GM19452 (cell line): ENCODE results near the gene SOX9.

Experiments used
- ATAC-seq: cut with Tn5 transposase; IDR thresholded peaks from one replicate; pipeline ENCODE4 v1.9.1; 2021; ENCODE audit not compliant: unreplicated experiment

SOX9 gene

DNA sequence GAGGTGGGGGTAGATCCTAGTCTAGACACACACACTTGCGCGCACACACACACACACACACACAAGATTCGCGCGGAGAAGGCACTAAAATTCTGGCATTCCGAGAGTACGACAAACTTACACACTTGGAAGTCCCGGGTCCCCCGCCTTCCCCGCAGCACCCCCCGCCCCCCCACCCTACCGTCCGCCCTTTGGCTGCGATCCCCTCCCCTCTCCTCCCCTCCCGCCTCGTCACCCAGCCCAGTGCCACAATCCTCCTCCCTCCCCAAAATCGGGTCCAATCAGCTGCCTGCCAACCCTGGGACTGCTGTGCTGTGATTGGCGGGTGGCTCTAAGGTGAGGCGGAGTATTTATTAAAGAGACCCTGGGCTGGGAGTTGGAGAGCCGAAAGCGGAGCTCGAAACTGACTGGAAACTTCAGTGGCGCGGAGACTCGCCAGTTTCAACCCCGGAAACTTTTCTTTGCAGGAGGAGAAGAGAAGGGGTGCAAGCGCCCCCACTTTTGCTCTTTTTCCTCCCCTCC, at the start of gene SOX9:
SOX9 (plus strand) TSS at position 379 of the 522 bp plus-strand sequence. CDS start 372 bp downstream, outside the sequence.
- ATAC-seq = peak; percentile 71

GRCh38 chr17:72071330-72071729, 49.5 kb upstream of the SOX9 start:
- no peak for ATAC-seq

DNA sequence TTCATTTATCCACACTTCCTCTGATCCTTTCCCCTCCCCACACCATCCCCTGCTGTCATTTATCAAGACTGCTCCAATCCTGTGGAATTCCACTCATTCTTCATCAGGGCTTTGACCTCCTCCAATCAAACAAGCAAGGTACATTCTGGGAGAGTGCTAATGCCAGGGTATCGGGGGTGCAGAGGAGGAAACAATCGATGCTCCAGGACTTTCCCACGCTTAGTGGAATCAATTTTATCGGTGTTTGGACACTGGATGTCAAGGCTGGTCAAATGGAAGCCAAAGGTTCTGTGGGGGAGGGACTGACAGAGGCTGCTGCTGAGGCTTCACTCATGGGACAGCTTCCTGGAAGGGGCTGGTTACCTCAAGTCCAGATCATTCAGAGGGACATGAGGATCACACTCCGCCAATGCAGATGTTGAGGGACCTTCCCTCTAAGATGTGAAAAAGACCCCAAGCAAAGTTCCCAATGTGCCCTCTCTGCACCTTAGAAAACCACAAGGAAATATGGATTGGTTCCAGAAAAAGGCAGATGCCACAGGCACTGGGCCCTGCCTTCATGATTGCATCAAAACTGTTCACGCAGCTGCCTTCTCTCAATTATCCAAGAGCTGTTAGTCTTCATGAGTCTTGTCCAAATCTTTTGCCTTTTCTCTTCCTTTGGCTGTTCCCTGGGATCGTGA, 44.7 kb upstream of the SOX9 start:
- no peak for ATAC-seq

DNA sequence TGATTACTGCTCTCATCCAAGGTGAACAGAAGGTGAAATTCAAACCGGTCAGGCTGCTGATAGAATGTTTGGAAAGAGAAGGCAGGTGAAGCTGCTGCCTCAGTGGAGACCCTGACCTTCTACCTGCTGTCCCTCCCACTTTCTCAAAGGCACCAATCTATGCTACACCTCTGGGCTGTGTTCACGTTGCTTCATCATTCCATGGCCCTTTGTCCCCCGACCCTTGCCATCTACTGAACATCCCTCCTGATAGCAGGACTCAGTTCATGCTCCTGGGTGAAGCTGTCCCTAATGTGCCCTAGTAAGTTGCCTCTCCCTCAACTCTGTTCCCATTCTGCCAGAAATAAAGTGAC, 44.2 kb upstream of the SOX9 start:
- ATAC-seq = no peak

DNA sequence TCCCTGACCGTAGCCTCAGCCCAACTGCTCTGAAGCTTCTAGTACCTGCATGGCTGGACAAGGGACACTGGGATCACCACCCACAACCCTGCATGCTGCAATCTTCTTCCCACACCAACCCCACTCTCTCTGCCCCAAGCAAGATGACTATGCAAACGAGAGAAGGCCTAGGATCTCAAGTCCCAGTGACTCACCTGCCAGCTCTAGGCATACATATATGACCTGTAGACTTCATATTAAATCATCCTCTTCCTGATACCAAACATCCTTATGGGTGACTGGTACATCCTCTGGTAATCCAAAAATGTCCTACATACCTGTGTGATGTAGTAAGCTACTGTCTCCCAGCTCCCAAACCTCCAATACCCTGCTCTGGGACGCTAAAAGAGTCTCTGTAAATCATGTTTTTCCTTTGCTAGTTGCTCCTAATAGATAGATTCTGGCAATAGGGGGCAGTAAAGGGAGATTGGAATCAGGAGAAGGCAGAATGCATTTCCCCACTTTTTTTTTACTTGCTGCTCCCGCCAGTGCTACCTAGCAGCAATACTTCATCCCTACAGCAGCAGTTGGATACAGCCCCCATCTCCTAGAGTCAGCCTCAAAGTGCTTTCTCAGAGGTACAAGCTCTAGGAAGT, 43.4 kb upstream of the SOX9 start:
- ATAC-seq = no peak

GRCh38 chr17:72079700-72080099, 41.1 kb upstream of the SOX9 start:
- ATAC-seq = no peak

DNA sequence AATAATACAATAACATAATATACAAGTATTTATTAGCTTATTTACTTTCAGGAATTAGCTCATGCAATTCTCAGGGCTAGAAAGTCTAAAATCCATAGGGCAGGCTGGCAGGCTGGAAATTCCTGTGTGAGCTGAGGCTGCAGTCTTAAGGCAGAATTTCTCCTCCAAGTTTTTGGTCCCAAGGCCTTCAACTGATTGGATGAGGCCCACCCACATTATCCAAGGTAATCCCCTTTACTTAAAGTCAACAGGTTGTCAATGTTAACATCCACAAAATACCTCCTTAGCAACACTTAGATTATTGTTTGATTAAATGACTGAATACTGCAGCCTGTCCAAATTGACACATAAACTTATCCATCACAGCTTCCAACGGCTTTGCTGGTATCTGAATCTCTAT, 32.9 kb upstream of the SOX9 start:
- no peak for ATAC-seq

GRCh38 chr17:72089453-72089987, 31.3 kb upstream of the SOX9 start:
- ATAC-seq = no peak

GRCh38 chr17:72090108-72090507, 30.7 kb upstream of the SOX9 start:
- no peak for ATAC-seq

- ATAC-seq = no peak
These were observed 28.0 kb upstream of the SOX9 start for GRCh38 chr17:72092710-72093322.

DNA sequence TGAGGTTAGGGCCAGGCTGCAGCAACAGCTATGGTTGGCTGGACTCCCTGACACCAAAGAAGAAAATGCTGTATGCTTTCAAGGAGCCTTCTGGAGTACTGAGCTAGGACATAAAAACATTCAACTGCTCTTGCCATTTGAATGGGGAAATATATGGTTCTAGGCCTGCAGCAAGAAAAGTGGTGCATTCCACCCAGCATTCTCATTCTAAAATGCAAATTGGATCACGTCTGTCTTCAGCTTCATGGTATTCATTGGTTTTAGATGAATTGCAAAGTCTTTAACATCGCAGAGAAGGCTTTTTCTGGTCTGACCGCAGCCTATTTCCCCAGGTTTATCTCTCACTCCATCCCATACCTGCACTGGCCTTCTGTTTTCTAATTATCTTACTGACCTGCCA, 27.1 kb upstream of the SOX9 start:
- ATAC-seq = no peak

- ATAC-seq = no peak
These were observed 25.5 kb upstream of the SOX9 start for GRCh38 chr17:72095316-72095715.

DNA sequence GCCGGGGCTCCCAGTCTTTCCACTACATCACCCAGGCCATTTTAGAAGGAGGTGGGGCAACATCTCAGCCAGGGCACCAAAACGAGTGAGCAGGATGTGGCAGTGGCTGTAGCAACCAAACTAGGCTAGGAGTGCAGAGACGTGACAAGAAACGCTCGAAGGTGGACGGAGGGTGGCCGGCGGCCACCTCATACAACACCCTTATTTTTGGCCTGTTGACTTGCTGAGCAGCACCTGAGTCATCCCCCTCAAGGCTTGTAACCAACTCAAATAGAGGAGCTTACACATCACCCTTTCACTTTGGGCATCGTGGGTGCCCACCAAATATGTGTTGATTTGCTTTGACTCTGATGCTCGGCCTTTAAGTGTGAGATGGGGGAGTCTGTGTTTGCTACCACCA, 23.7 kb upstream of the SOX9 start:
- ATAC-seq = no peak

GRCh38 chr17:72099919-72100318, 20.9 kb upstream of the SOX9 start:
- ATAC-seq = no peak

DNA sequence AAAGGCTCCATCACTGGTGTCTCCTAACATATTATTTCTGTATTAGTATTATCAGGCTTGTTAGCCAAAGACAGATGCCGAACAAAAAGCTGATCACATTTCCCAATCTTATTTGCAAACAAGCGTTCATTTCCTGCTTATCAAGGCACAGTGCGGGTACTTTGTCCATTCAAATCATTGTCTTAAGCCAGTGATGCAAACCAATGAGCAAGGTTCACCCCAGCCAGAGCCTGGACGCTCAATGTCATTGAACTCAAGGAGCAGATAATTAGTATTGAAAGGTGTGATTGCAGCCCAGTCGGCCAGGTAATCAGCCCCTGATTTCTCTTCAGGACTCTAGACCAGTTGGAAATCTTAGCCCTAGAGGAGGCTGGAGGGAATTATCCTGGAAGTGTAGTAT, 20.4 kb upstream of the SOX9 start:
- no peak for ATAC-seq

DNA sequence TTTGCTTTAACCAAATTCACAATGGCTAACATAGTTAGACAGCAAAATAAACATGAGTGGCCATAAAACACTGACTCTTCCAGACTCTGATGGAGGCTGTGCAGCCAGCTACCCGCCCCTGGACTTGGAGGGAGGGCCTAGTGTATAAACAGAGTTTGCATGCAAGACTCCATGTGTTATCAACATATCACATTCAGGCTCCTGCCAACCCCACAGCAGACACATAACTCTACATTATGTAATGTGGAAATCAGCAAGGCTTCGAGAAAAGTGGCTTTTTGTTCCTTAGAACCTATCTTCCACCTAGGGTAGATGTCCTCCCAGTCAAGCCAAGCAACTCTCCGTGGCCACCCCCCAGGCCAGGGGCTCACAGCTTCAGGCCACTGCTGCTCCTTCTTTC, 19.3 kb upstream of the SOX9 start:
- ATAC-seq = no peak

DNA sequence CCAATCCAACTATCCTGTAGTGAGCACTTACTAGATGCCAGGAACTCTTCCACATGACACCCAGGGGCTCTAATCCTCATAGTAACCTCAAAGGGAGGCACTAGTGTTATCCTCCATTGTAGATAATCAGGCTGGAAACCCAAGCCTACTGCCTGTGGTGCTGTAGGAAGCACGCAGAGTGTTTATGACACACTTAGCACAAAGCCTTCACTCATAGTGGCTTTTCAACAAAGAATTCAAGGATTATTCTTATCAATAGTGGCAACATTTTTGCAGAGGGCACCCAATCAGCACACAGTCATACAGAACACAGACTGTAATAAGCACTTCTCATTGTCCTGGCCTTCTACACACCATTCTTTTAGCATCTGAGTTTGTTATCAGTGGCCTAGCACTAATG, 18.5 kb upstream of the SOX9 start:
- no peak for ATAC-seq

DNA sequence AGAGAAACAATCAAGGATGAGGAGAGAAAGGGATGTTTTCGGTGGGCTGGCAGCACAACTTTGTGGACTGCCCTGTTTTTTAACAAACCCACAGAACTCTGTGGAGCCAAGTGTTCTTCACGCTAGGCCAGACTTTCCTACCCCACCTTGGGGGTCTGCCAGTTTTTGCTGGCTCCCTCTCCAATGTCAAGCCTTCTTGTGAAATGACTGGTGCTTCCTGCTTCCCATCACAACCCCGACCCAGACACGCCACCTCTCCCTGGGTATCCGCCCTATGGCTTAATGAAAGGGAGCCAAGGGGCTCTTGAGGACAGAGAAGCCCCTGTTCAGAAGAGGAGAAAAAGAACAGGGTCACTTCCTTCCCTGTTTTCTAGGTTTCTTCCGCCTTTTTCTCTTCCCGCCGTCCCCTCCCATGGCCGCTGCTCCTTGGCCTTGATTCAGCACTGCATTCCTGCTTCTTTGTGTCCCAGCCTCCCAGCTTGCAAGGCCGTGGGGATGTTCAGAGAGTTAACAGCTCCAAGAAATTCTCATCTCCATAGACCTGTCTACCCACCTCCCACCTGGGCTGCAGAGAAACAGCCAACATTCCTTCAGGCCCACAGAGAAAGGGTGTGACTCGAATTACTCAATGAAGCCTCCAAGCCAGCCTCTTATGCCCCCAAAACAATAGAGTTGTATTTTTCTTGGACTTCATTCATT, 16.5 kb upstream of the SOX9 start:
- no peak for ATAC-seq

DNA sequence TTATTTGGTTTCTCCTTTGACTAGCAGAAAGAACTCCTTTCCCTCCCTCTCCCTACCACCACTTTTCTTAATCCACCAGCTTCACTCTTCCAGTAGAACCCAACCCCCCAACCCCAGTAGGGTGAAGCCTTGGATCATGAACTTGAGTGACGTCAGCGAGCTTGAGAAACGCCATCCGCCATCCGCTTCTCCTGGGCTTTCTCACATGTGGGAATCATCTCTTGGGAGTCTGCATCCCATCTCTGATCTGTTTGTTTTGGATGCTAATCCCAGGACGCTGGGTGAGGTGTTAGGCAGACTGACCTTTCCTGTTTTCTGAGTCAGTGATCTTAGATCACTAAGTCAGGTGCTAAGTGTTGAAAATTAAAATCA, 16.0 kb upstream of the SOX9 start:
- no peak for ATAC-seq

DNA sequence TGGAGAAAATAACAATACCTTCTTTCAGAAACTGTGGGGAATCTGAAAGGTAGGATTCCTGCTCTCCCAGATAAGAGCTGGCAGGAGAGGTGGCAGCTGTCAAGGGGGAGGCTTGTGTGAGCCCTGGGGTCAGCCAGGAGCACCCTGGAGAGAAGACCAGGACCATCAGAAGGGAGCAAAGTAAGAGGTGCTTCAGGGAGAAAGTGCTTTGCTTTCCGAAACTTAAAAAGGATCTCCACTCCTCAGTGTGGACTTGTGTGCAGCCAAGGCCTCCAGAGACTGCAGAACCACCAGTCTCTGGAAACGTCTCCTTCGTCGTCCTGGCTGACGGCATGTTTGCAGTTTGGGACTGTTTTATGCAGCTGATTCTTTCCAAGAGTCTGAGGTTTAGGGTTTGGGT, 13.7 kb upstream of the SOX9 start:
- ATAC-seq = no peak

DNA sequence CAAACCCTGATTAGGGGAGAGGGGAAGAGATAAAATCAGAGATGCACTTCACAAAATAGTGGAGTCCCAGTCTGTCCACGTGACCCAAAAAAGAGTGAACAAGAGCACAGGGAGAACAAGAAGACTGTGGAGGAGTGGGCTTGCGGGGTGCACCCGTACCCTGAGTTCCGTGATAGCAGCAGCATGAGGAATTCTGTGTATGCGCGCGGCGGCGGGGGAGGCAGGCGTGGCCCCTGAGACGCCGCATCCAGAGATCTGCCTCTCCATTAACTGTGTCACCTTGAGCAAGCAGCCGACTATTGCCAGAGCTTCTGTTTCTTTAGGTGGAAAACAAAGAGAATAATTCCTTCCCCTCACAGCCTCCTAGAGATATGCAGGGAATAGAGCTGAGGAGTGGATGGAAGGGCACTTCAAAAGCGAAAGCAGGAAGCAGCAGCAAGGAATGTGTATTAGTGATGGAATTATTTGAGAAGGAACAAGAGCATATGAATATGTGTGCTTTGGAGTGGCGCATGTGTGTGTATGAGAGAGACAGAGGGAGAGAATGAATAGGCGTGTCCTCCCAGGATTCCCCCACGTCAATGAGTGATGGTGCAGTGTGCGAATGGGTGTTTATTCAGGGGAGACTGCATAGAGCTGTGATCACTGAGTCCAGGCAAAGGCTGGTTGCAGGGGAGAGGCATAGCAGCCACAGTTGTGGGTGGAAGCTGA, 10.4 kb upstream of the SOX9 start:
- ATAC-seq = no peak
